Nephron (organoid): ENCODE results near the gene DUOX2.

ENCODE experiments used
- H3K27ac Mint-ChIP-seq, 3 experiments: 2 replicates each; pipeline ENCODE4 v1.8.0; 2020; ENCODE audit warnings: mixed read lengths in 3 of 3, mild to moderate bottlenecking in 2 of 3, moderate library complexity in 1 of 3
- H3K27me3 Mint-ChIP-seq: 2 replicates; pipeline ENCODE4 v1.8.0; 2021; ENCODE audit warnings: low read depth, mild to moderate bottlenecking, moderate library complexity, mixed read lengths
- H3K36me3 Mint-ChIP-seq: 2 replicates; pipeline ENCODE4 v1.8.0; 2020; ENCODE audit warnings: low read depth, mixed read lengths
- H3K4me1 Mint-ChIP-seq: 2 replicates; pipeline ENCODE4 v1.8.0; 2020; ENCODE audit warnings: mixed read lengths
- H3K4me3 Mint-ChIP-seq, 3 experiments: 2 replicates each; pipeline ENCODE4 v1.8.0; 2020; ENCODE audit warnings: mild to moderate bottlenecking in 3 of 3, mixed read lengths in 3 of 3, moderate library complexity in 2 of 3
- H3K9me3 Mint-ChIP-seq: 2 replicates; pipeline ENCODE4 v1.8.0; 2020; ENCODE audit warnings: mixed read lengths
- CTCF ChIP-seq, 3 experiments: fragments of 200-600 bp; sonication (generic); IDR thresholded peaks; one replicate each; pipeline ENCODE4 v1.5.0; 2021; ENCODE audit warnings: antibody characterized with exemption in 3 of 3; ENCODE audit not compliant: unreplicated experiment in 3 of 3

The DUOX2 gene

GRCh38 chr15:45156744-45157455, 42.9 kb upstream of the DUOX2 start:
- peaks cover 7% of the 10 kb centered on the region for H3K27me3 Mint-ChIP-seq
- no peak overlapping the region for H3K4me3 Mint-ChIP-seq
- no peaks in the 10 kb centered on the region for H3K36me3 Mint-ChIP-seq
- H3K9me3 Mint-ChIP-seq: no peaks in the 10 kb centered on the region
- no peak for TF ChIP-seq CTCF (IDR thresholded peaks at IDR 0.05; ENCODE audit: unreplicated experiment in 3 of 3)
- no peak overlapping the region for H3K27ac Mint-ChIP-seq
- H3K4me1 Mint-ChIP-seq: peaks cover 5% of the 10 kb centered on the region

GRCh38 chr15:45155739-45156138, 41.8 kb upstream of the DUOX2 start:
- TF ChIP-seq CTCF (IDR thresholded peaks at IDR 0.05; ENCODE audit: unreplicated experiment in 3 of 3): no peak
- peaks cover 5% of the 10 kb centered on the region for H3K4me1 Mint-ChIP-seq

GRCh38 chr15:45151998-45152828, 38.2 kb upstream of the DUOX2 start:
- Mint-ChIP-seq H3K9me3 (no peaks in the 10 kb centered on the region), H3K4me1 (peaks cover 5% of the 10 kb centered on the region), H3K36me3 (no peaks in the 10 kb centered on the region), H3K27ac (peak overlapping the region in 1 of 3 experiments; percentile 33), H3K4me3 (no peak overlapping the region), H3K27me3 (peaks cover 11% of the 10 kb centered on the region)
- no peak for TF ChIP-seq CTCF (IDR thresholded peaks at IDR 0.05; ENCODE audit: unreplicated experiment in 3 of 3)

More at GRCh38 chr15:45155739-45156138, 41.8 kb upstream of the DUOX2 start:
- Mint-ChIP-seq H3K9me3 (no peaks in the 10 kb centered on the region), H3K27ac (no peak overlapping the region), H3K4me3 (no peak overlapping the region), H3K36me3 (no peaks in the 10 kb centered on the region), H3K27me3 (peaks cover 7% of the 10 kb centered on the region)

GRCh38 chr15:45150997-45151396, 37.0 kb upstream of the DUOX2 start:
- Mint-ChIP-seq H3K9me3 (no peaks in the 10 kb centered on the region), H3K4me3 (no peak overlapping the region), H3K27me3 (peaks cover 11% of the 10 kb centered on the region), H3K27ac (no peak overlapping the region), H3K36me3 (no peaks in the 10 kb centered on the region), H3K4me1 (no peaks in the 10 kb centered on the region)
- TF ChIP-seq CTCF (IDR thresholded peaks at IDR 0.05; ENCODE audit: unreplicated experiment in 3 of 3): no peak

- no peaks in the 10 kb centered on the region for H3K36me3 Mint-ChIP-seq
- no peaks in the 10 kb centered on the region for H3K9me3 Mint-ChIP-seq
- peaks cover 12% of the 10 kb centered on the region for H3K27me3 Mint-ChIP-seq
- TF ChIP-seq CTCF (IDR thresholded peaks at IDR 0.05; ENCODE audit: unreplicated experiment in 3 of 3): no peak
- no peak overlapping the region for H3K4me3 Mint-ChIP-seq
- H3K27ac Mint-ChIP-seq: no peak overlapping the region
- H3K4me1 Mint-ChIP-seq: no peaks in the 10 kb centered on the region
These were observed 36.5 kb upstream of the DUOX2 start for GRCh38 chr15:45150481-45150880.
